ENCODE measurements around the gene TNRC6C.
A peak's percentile ranks its signal among the peaks of the same experiment; 100 is the strongest.

The TNRC6C gene

DNA sequence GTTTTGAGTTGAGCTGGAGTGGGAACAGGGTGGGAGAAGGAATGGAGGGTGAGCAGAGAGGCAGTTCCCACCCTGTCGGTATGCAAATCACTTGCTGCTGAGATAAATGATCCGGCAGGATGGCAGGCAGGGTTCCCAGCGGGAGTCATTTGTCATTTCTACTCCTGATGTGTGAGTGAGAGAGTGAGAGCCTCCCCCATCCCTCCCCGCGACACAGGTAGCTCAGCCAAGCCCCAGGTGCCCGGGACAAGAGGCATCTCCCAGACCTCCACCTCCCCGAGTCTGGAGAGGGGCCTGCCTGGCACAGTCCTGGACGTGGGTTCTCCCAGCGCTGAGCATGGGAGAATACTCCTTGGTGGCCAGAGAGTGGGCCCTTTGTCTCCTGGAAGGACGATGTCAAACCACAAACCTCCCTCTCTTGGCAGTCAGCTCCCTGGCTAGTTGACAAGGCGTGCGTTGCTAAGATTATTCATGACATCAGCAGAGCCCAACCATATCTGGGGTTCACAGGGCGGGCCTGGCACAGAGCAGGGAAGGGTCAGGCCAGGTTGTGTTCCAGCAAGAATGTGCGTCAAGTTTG is 33.7 kb upstream of the TNRC6C start (continued):
- TF ChIP-seq, protein P1, sequence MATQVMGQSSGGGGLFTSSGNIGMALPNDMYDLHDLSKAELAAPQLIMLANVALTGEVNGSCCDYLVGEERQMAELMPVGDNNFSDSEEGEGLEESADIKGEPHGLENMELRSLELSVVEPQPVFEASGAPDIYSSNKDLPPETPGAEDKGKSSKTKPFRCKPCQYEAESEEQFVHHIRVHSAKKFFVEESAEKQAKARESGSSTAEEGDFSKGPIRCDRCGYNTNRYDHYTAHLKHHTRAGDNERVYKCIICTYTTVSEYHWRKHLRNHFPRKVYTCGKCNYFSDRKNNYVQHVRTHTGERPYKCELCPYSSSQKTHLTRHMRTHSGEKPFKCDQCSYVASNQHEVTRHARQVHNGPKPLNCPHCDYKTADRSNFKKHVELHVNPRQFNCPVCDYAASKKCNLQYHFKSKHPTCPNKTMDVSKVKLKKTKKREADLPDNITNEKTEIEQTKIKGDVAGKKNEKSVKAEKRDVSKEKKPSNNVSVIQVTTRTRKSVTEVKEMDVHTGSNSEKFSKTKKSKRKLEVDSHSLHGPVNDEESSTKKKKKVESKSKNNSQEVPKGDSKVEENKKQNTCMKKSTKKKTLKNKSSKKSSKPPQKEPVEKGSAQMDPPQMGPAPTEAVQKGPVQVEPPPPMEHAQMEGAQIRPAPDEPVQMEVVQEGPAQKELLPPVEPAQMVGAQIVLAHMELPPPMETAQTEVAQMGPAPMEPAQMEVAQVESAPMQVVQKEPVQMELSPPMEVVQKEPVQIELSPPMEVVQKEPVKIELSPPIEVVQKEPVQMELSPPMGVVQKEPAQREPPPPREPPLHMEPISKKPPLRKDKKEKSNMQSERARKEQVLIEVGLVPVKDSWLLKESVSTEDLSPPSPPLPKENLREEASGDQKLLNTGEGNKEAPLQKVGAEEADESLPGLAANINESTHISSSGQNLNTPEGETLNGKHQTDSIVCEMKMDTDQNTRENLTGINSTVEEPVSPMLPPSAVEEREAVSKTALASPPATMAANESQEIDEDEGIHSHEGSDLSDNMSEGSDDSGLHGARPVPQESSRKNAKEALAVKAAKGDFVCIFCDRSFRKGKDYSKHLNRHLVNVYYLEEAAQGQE (tag by site-specific recombination; IDR thresholded peaks at IDR 0.05): no peak
- TF ChIP-seq, protein P2, sequence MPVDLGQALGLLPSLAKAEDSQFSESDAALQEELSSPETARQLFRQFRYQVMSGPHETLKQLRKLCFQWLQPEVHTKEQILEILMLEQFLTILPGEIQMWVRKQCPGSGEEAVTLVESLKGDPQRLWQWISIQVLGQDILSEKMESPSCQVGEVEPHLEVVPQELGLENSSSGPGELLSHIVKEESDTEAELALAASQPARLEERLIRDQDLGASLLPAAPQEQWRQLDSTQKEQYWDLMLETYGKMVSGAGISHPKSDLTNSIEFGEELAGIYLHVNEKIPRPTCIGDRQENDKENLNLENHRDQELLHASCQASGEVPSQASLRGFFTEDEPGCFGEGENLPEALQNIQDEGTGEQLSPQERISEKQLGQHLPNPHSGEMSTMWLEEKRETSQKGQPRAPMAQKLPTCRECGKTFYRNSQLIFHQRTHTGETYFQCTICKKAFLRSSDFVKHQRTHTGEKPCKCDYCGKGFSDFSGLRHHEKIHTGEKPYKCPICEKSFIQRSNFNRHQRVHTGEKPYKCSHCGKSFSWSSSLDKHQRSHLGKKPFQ (tag by site-specific recombination; IDR thresholded peaks at IDR 0.05): peak; percentile 90
- TF ChIP-seq ZNF544 (tag by site-specific recombination; IDR thresholded peaks at IDR 0.05): no peak
- no peak for TF ChIP-seq ZNF416 (tag by site-specific recombination; IDR thresholded peaks at IDR 0.05)
- TF ChIP-seq EGR2 (tag by site-specific recombination; IDR thresholded peaks at IDR 0.05; ENCODE audit: low read depth): no peak
- TF ChIP-seq ZNF10 (tag by site-specific recombination; IDR thresholded peaks at IDR 0.05): no peak
- no peak for TF ChIP-seq ZNF366 (tag by site-specific recombination; conservative IDR thresholded peaks at IDR 0.05)
- TF ChIP-seq HOXD13 (CRISPR knock-in tag; IDR thresholded peaks at IDR 0.05; ENCODE audit: borderline replicate concordance): no peak
- no peak for TF ChIP-seq ZNF621 (tag by site-specific recombination; IDR thresholded peaks at IDR 0.05)
- TF ChIP-seq SCRT2 (tag by site-specific recombination; IDR thresholded peaks at IDR 0.05): no peak
- no peak for TF ChIP-seq ZNF473 (tag by site-specific recombination; IDR thresholded peaks at IDR 0.05)
- no peak for TF ChIP-seq ZNF302 (tag by site-specific recombination; IDR thresholded peaks at IDR 0.05; ENCODE audit: low read depth)
- no peak for TF ChIP-seq ZNF174 (tag by site-specific recombination; IDR thresholded peaks at IDR 0.05)
- no peak for TF ChIP-seq ZNF266 (tag by site-specific recombination; IDR thresholded peaks at IDR 0.05; ENCODE audit: low read depth)
- TF ChIP-seq, protein P3, sequence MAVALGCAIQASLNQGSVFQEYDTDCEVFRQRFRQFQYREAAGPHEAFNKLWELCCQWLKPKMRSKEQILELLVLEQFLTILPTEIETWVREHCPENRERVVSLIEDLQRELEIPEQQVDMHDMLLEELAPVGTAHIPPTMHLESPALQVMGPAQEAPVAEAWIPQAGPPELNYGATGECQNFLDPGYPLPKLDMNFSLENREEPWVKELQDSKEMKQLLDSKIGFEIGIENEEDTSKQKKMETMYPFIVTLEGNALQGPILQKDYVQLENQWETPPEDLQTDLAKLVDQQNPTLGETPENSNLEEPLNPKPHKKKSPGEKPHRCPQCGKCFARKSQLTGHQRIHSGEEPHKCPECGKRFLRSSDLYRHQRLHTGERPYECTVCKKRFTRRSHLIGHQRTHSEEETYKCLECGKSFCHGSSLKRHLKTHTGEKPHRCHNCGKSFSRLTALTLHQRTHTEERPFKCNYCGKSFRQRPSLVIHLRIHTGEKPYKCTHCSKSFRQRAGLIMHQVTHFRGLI (tag by site-specific recombination; IDR thresholded peaks at IDR 0.05): peak; percentile 95
- TF ChIP-seq, protein P4, sequence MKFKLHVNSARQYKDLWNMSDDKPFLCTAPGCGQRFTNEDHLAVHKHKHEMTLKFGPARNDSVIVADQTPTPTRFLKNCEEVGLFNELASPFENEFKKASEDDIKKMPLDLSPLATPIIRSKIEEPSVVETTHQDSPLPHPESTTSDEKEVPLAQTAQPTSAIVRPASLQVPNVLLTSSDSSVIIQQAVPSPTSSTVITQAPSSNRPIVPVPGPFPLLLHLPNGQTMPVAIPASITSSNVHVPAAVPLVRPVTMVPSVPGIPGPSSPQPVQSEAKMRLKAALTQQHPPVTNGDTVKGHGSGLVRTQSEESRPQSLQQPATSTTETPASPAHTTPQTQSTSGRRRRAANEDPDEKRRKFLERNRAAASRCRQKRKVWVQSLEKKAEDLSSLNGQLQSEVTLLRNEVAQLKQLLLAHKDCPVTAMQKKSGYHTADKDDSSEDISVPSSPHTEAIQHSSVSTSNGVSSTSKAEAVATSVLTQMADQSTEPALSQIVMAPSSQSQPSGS (tag by site-specific recombination; IDR thresholded peaks at IDR 0.05; ENCODE audit: low read depth): no peak
- TF ChIP-seq GLIS1 (tag by site-specific recombination; IDR thresholded peaks at IDR 0.05): 0 out of 2 replicates have a peak, but pooled peaks have one; percentile 7
- TF ChIP-seq, protein P5, sequence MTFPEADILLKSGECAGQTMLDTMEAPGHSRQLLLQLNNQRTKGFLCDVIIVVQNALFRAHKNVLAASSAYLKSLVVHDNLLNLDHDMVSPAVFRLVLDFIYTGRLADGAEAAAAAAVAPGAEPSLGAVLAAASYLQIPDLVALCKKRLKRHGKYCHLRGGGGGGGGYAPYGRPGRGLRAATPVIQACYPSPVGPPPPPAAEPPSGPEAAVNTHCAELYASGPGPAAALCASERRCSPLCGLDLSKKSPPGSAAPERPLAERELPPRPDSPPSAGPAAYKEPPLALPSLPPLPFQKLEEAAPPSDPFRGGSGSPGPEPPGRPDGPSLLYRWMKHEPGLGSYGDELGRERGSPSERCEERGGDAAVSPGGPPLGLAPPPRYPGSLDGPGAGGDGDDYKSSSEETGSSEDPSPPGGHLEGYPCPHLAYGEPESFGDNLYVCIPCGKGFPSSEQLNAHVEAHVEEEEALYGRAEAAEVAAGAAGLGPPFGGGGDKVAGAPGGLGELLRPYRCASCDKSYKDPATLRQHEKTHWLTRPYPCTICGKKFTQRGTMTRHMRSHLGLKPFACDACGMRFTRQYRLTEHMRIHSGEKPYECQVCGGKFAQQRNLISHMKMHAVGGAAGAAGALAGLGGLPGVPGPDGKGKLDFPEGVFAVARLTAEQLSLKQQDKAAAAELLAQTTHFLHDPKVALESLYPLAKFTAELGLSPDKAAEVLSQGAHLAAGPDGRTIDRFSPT (tag by site-specific recombination; IDR thresholded peaks at IDR 0.05): no peak
- TF ChIP-seq, protein P6, sequence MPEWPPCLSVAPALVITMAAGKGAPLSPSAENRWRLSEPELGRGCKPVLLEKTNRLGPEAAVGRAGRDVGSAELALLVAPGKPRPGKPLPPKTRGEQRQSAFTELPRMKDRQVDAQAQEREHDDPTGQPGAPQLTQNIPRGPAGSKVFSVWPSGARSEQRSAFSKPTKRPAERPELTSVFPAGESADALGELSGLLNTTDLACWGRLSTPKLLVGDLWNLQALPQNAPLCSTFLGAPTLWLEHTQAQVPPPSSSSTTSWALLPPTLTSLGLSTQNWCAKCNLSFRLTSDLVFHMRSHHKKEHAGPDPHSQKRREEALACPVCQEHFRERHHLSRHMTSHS (tag by site-specific recombination; IDR thresholded peaks at IDR 0.05): no peak

Measured in HEK293 (cell line).